Activated T-helper 2 cell treated with anti-CD3 and anti-CD28 coated beads, Interferon-gamma antibody, Interleukin-2, Interleukin-4, amounts not matched to agents 10 μg/mL and 5 μg/mL and 100 μg/mL, durations not matched to agents 14 hours and 24 hours and 36 hours (primary cell): ENCODE results near the gene ABCC3. TPM values are rescaled to one million over a fixed set of nuclear protein-coding genes. Genes with fewer than 3 reads are reported as not detected.

Experiments
- DNase-seq: peaks from one replicate; pipeline ENCODE4 v3.0.0; 2021; ENCODE audit warnings: low spot score
- H3K27ac Mint-ChIP-seq: one replicate; pipeline ENCODE4 v1.8.0; 2021; ENCODE audit warnings: mixed read lengths
- H3K27me3 Mint-ChIP-seq: one replicate; pipeline ENCODE4 v1.8.0; 2021; ENCODE audit warnings: low read depth, mixed read lengths
- H3K36me3 Mint-ChIP-seq: one replicate; pipeline ENCODE4 v1.8.0; 2021; ENCODE audit warnings: low read depth, mixed read lengths
- H3K4me1 Mint-ChIP-seq: one replicate; pipeline ENCODE4 v1.8.0; 2021; ENCODE audit warnings: low read depth, mixed read lengths
- H3K4me3 Mint-ChIP-seq: one replicate; pipeline ENCODE4 v1.8.0; 2021; ENCODE audit warnings: low read depth, mild to moderate bottlenecking, moderate library complexity, mixed read lengths
- H3K9me3 Mint-ChIP-seq: one replicate; pipeline ENCODE4 v1.8.0; 2021; ENCODE audit warnings: mixed read lengths
- intact Hi-C: fragments of 100-400 bp; cut with micrococcal nuclease; formaldehyde crosslinking; loops from one replicate; pipeline ENCODE4 v1.15.1; 2023
- total RNA-seq: library from RNA; stranded (reverse); gene quantifications from 2 replicates; pipeline ENCODE4 v1.2.3, GENCODE V29; 2022

ABCC3 gene
- not detected in 2 replicates for total RNA-seq

- intact Hi-C loops, result loop anchor here (5.0 kb wide), 1 partner anchor 63 kb away; no protein-coding TSS in a partner anchor
- Mint-ChIP-seq H3K27ac (no peak within 1 kb of the TSS), H3K36me3 (no peaks in the 10 kb centered on the region), H3K9me3 (no peaks in the 10 kb centered on the region), H3K4me1 (peaks cover 1% of the 10 kb centered on the region), H3K4me3 (no peak within 1 kb of the TSS), H3K27me3 (peaks cover 64% of the 10 kb centered on the region)
- no peak for DNase-seq
These were observed at the start of gene ABCC3 for GRCh38 chr17:50634224-50634914. ABCC3 (plus strand) TSS chr17:50634881; CDS start chr17:50634937, 56 bp downstream.

- Mint-ChIP-seq H3K27me3 (peaks cover 13% of the 10 kb centered on the region), H3K4me1 (no peaks in the 10 kb centered on the region), H3K4me3 (no peak overlapping the region), H3K36me3 (no peaks in the 10 kb centered on the region), H3K9me3 (no peaks in the 10 kb centered on the region), H3K27ac (no peak overlapping the region)
- intact Hi-C loops, result no loop called here
- DNase-seq, result no peak
These were observed 49.3 kb upstream of the ABCC3 start for GRCh38 chr17:50585346-50585745.

- Mint-ChIP-seq H3K4me3 (no peak overlapping the region), H3K36me3 (no peaks in the 10 kb centered on the region), H3K27ac (no peak overlapping the region), H3K9me3 (no peaks in the 10 kb centered on the region), H3K27me3 (peaks cover 13% of the 10 kb centered on the region), H3K4me1 (no peaks in the 10 kb centered on the region)
- DNase-seq, result no peak
- intact Hi-C loops, result no loop called here
These were observed 48.8 kb upstream of the ABCC3 start for GRCh38 chr17:50585891-50586290.

- H3K36me3 Mint-ChIP-seq, result no peaks in the 10 kb centered on the region
- H3K27me3 Mint-ChIP-seq, result peaks cover 13% of the 10 kb centered on the region
- H3K4me1 Mint-ChIP-seq, result no peaks in the 10 kb centered on the region
- DNase-seq, result no peak
- H3K4me3 Mint-ChIP-seq, result no peak overlapping the region
- H3K9me3 Mint-ChIP-seq, result no peaks in the 10 kb centered on the region
- intact Hi-C loops, result no loop called here
- H3K27ac Mint-ChIP-seq, result no peak overlapping the region
These were observed 48.0 kb upstream of the ABCC3 start for GRCh38 chr17:50586421-50587247.

DNA sequence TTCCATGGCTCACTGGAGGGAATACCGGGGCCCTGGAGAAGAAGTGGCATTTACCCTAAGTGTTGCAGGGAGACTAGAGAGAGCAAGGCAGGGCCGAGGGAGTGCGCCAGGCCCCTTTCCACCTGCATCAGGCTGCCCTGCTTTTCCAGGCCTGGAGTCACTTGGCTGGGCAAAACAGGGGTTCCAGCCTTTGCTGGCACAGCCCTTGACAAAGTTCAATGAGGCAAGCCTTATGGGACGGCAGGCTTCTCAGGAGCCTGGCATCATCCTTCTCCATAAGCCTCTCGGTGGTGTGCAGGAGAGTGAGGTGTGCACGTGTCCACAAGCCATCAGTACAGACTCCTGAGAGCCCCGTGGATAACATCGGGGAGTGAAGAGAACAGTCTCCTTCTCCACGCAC is 47.1 kb upstream of the ABCC3 start:
- H3K27me3 Mint-ChIP-seq, result peaks cover 12% of the 10 kb centered on the region
- no peaks in the 10 kb centered on the region for H3K9me3 Mint-ChIP-seq
- no peak overlapping the region for H3K4me3 Mint-ChIP-seq
- intact Hi-C loops, result no loop called here
- H3K27ac Mint-ChIP-seq, result no peak overlapping the region
- H3K4me1 Mint-ChIP-seq, result no peaks in the 10 kb centered on the region
- no peaks in the 10 kb centered on the region for H3K36me3 Mint-ChIP-seq
- no peak for DNase-seq

GRCh38 chr17:50588391-50589049 is 46.2 kb upstream of the ABCC3 start:
- no peaks in the 10 kb centered on the region for H3K9me3 Mint-ChIP-seq
- peaks cover 6% of the 10 kb centered on the region for H3K27me3 Mint-ChIP-seq
- H3K4me1 Mint-ChIP-seq, result no peaks in the 10 kb centered on the region
- H3K27ac Mint-ChIP-seq, result no peak overlapping the region
- H3K36me3 Mint-ChIP-seq, result no peaks in the 10 kb centered on the region
- no peak for DNase-seq
- intact Hi-C loops, result no loop called here
- no peak overlapping the region for H3K4me3 Mint-ChIP-seq

DNA sequence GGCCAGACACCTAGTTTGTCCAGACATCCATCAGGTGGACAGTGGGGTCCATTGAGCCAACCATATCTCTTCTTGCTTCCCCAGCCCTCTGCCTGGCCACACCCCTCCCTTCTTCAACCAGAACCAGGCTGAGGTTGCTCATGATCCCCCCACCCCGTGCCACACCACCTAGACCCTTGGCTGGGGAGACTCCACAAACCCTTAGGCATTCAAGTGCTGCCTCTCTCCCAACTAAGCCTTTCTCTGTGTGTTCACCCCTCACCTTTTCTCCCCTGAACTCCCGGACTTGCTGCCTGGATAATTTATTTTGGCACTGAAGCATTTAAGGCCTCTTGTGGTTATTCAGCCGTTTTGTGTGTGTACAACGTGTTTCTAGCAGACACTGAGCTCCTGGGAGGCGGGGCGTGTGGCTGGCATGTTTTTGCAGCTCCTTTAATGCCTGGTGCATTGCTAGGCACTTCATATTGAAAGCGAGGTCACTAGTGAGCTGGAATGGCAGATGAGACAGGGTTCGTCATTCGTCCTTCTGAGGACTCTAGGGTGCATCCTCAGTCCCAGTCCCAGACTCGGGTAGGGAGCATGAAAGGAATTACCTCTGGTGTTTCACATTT is 45.5 kb upstream of the ABCC3 start:
- H3K36me3 Mint-ChIP-seq, result no peaks in the 10 kb centered on the region
- H3K9me3 Mint-ChIP-seq, result no peaks in the 10 kb centered on the region
- H3K4me1 Mint-ChIP-seq, result no peaks in the 10 kb centered on the region
- no peak overlapping the region for H3K4me3 Mint-ChIP-seq
- no peak for DNase-seq
- intact Hi-C loops, result no loop called here
- peaks cover 2% of the 10 kb centered on the region for H3K27me3 Mint-ChIP-seq
- no peak overlapping the region for H3K27ac Mint-ChIP-seq

DNA sequence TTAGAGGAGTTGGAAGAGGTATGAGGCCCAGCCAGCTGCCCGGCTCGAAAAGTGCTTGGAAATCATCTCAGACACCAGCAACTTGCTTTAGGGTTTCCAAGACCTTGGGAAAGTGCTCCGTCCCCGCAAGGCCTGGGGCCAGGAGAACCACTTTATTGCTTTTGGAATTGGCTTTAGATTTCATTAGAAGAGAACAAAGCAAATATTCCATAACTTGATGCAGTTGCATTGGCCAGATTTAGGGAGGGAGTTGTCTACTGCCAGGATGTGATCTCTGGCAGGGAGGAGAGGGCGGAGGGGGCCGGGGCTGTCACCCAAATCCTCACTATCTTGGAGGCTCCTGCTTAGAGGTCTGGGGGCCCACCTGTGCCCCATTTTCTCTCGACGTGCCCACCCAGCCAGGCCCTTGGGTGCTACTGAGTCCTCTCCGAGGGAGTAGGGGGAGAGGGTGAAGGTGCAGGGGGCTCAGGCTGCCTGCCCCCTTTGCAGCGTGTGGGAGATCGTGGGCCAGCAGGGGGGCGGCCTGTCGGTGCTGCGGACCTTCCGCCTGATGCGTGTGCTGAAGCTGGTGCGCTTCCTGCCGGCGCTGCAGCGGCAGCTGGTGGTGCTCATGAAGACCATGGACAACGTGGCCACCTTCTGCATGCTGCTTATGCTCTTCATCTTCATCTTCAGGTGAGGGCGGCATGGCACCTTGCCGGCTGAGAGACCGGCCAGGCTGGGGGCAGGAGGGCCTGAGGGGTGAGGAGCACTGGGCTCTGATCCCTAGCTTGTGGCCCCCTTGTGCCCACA is 43.5 kb upstream of the ABCC3 start:
- Mint-ChIP-seq H3K4me3 (no peak overlapping the region), H3K4me1 (no peaks in the 10 kb centered on the region), H3K27ac (no peak overlapping the region), H3K9me3 (no peaks in the 10 kb centered on the region), H3K36me3 (no peaks in the 10 kb centered on the region), H3K27me3 (no peaks in the 10 kb centered on the region)
- intact Hi-C loops, result no loop called here
- no peak for DNase-seq

- H3K4me1 Mint-ChIP-seq, result no peaks in the 10 kb centered on the region
- H3K36me3 Mint-ChIP-seq, result no peaks in the 10 kb centered on the region
- H3K4me3 Mint-ChIP-seq, result no peak overlapping the region
- DNase-seq, result no peak
- intact Hi-C loops, result no loop called here
- H3K9me3 Mint-ChIP-seq, result no peaks in the 10 kb centered on the region
- no peaks in the 10 kb centered on the region for H3K27me3 Mint-ChIP-seq
- H3K27ac Mint-ChIP-seq, result no peak overlapping the region
These were observed 41.4 kb upstream of the ABCC3 start for GRCh38 chr17:50593321-50593720.

DNA sequence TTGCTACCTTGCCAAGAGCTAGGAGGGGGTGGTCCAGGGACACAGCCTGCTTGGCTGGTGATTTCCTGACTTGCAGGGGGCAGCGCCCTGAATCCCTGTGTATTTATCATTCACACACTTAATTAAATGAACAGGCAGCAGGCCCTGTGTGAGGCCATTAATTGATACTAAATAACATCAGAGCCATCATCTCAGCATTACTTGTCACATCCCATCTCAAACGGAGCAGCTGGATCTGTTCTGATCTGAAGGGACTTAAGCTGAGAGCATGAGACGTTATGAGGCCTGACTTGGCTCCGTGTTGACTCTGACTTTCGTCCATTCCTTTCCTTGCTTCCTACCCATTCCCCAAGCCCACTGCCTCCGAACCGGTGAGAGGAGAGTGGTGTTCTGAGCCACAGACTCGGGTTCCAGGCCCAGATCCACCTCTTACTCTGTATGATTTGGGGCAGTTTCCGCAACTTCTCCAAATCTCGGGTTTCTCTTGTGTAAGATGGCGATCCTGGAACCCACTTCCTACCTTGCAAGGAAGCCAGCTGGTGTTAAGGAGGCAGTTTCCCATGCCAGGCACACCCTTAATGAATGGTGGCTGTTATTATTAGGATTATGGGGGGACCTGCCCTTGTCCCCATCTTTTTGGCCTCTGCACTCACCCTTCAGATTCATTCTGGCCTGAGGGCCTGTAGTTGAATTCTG is 40.4 kb upstream of the ABCC3 start:
- no peaks in the 10 kb centered on the region for H3K4me1 Mint-ChIP-seq
- no peaks in the 10 kb centered on the region for H3K9me3 Mint-ChIP-seq
- no peak overlapping the region for H3K27ac Mint-ChIP-seq

GRCh38 chr17:50594892-50595291 is 39.8 kb upstream of the ABCC3 start:
- Mint-ChIP-seq H3K4me1 (no peaks in the 10 kb centered on the region), H3K9me3 (no peaks in the 10 kb centered on the region), H3K27ac (no peak overlapping the region), H3K36me3 (no peaks in the 10 kb centered on the region), H3K27me3 (no peaks in the 10 kb centered on the region), H3K4me3 (no peak overlapping the region)
- intact Hi-C loops, result no loop called here
- DNase-seq, result no peak

More for the DNA sequence above, 40.4 kb upstream of the ABCC3 start:
- H3K36me3 Mint-ChIP-seq, result no peaks in the 10 kb centered on the region
- DNase-seq, result no peak
- no peak overlapping the region for H3K4me3 Mint-ChIP-seq
- H3K27me3 Mint-ChIP-seq, result no peaks in the 10 kb centered on the region
- intact Hi-C loops, result no loop called here
